ENCODE data around the gene ADIPOR1.
"Not testable (repeated sequence)": the region's sequence is repeated elsewhere in the genome, so short reads cannot be mapped to it uniquely, and the experiment has no call there.

GRCh38 chr1:203005395-203006142 lies 47.5 kb upstream of the ADIPOR1 start:
- TF ChIP-seq EZH2phosphoT487 (IDR thresholded peaks at IDR 0.05; ENCODE audit: insufficient read depth, low read depth); EZH2 (IDR thresholded peaks at IDR 0.05; ENCODE audit: insufficient read depth, poor library complexity, severe bottlenecking): not testable (repeated sequence)

Data from GM23248 (cell line).